Esophagus squamous epithelium (tissue), 5 donors: ENCODE results near the gene TMPRSS3. TPM values are rescaled to one million over a fixed set of nuclear protein-coding genes. Genes with fewer than 3 reads are reported as not detected.

Experiments
- DNase-seq: peaks from one replicate; lab custom pipeline; 2025; lab: John Stamatoyannopoulos, UW
- H3K27ac ChIP-seq, 4 donors: fragments of 200-600 bp; sonication (generic); one replicate each; pipeline ENCODE4 v1.5.1; 2016 to 2019; ENCODE audit warnings: mild to moderate bottlenecking in 1 of 4
- H3K27me3 ChIP-seq, 4 donors: fragments of 200-600 bp; sonication (generic); 1 replicate in 3 of 4; 2 replicates in 1 of 4; pipeline versions ENCODE4 v1.5.1 to v1.6.0; 2017 to 2021; ENCODE audit warnings: antibody characterized with exemption in 1 of 4
- H3K36me3 ChIP-seq, 3 donors: fragments of 200-600 bp; sonication (generic); one replicate each; pipeline ENCODE4 v1.5.1; 2016 to 2019
- H3K4me1 ChIP-seq, 3 donors: fragments of 200-600 bp; sonication (generic); one replicate each; pipeline ENCODE4 v1.5.1; 2017 to 2019
- H3K4me3 ChIP-seq, 4 donors: fragments of 200-600 bp; sonication (generic); 1 replicate in 3 of 4; 2 replicates in 1 of 4; pipeline ENCODE4 v1.5.1; 2016 to 2019; ENCODE audit warnings: mild to moderate bottlenecking in 2 of 4, moderate library complexity in 1 of 4
- H3K9me3 ChIP-seq, 3 donors: fragments of 200-600 bp; sonication (generic); one replicate each; pipeline ENCODE4 v1.5.1; 2016 to 2019
- POLR2A ChIP-seq, 4 donors: fragments of 450-650 bp; IDR thresholded peaks; one replicate each; pipeline ENCODE4 v1.6.1; 2017; ENCODE audit warnings: antibody characterized with exemption in 4 of 4, mild to moderate bottlenecking in 4 of 4, moderate library complexity in 3 of 4
- WGBS, 2 donors: methylation state at CpG; one replicate each; pipeline ENCODE4 v1.1.5; 2018; 5-methylcytosine and 5-hydroxymethylcytosine counted together
- intact Hi-C: fragments of 100-400 bp; cut with DNase I; formaldehyde crosslinking; loops from one replicate; pipeline ENCODE4 v1.15.0; 2022
- total RNA-seq, 4 donors: library from RNA; depleted of rRNA; stranded (reverse); fragments of >200 nt; gene quantifications; one replicate each; pipeline ENCODE4 v1.1.0, GENCODE V29; 2016
- TF ChIP-seq, protein P1 (sequence below), 6 experiments: fragments of 450-650 bp in 4 of 6; fragments of 200-600 bp in 2 of 6; sonication (generic) in 2 of 6; IDR thresholded peaks; one replicate each; pipeline ENCODE4 v1.5.1; 2016 to 2019; ENCODE audit warnings: antibody characterized with exemption in 6 of 6, mild to moderate bottlenecking in 4 of 6, moderate library complexity in 4 of 6
- donor health status: DM: yes; HTN: yes; CAD: no.

TMPRSS3 gene
- total RNA-seq, 4 donors from 2014 or later: 0.09 TPM; not detected in 3

DNA sequence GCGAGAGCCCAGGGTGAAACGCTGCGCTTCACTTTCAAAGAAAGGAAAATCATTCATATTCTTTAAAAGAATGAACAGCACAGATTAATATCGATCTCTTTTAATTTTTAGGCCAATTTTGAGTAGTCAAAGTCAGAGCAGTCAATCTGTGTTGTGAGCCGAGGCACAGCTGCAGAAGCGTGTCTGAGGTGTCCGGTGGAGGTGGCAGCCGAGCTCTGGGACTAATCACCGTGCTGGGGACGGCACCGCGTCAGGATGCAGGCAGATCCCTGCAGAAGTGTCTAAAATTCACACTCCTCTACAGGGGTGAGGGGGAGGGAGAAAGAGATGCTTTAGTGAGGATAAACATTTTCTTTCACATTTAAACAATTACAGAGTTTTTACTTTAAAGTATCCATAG is 33.7 kb downstream of the TMPRSS3 start:
- H3K27ac ChIP-seq: no peak overlapping the region
- H3K36me3 ChIP-seq: no peaks in the 10 kb centered on the region
- H3K27me3 ChIP-seq: peaks cover 0 to 61% (median 0%) of the 10 kb centered on the region in 4 donors
- no peak for TF ChIP-seq POLR2A (IDR thresholded peaks at IDR 0.05)
- TF ChIP-seq, protein P1, sequence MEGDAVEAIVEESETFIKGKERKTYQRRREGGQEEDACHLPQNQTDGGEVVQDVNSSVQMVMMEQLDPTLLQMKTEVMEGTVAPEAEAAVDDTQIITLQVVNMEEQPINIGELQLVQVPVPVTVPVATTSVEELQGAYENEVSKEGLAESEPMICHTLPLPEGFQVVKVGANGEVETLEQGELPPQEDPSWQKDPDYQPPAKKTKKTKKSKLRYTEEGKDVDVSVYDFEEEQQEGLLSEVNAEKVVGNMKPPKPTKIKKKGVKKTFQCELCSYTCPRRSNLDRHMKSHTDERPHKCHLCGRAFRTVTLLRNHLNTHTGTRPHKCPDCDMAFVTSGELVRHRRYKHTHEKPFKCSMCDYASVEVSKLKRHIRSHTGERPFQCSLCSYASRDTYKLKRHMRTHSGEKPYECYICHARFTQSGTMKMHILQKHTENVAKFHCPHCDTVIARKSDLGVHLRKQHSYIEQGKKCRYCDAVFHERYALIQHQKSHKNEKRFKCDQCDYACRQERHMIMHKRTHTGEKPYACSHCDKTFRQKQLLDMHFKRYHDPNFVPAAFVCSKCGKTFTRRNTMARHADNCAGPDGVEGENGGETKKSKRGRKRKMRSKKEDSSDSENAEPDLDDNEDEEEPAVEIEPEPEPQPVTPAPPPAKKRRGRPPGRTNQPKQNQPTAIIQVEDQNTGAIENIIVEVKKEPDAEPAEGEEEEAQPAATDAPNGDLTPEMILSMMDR (IDR thresholded peaks at IDR 0.05): no peak
- intact Hi-C loops: no loop called here
- 73 to 76% methylated on average over 11 of the region's 12 CpGs for WGBS, 2 donors
- no peak overlapping the region for H3K4me3 ChIP-seq
- H3K4me1 ChIP-seq: peaks cover 0 to 7% (median 0%) of the 10 kb centered on the region in 3 donors
- no peak for DNase-seq
- H3K9me3 ChIP-seq: peaks cover 0 to 13% (median 5%) of the 10 kb centered on the region in 3 donors

DNA sequence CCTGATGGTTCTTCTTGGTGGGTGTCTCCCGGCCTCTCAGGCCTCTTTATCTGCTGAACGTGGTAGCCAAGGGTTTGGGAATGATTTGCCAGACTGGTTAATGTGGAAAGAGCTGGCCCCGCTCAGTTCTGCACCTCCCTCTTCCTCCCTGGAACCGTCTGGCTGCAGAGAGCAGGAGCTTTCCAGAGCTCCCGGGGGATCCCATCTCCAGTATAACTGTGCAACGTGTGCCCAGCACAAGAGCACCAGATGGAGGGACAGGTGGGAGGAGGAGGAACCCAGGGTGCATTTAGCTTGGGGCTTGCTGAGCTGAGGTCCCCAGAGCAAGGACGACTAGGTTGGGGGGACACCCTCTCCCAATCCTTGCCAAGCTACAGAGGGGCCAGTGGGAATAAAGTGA is 34.6 kb downstream of the TMPRSS3 start:
- Histone ChIP-seq H3K9me3 (peaks cover 0 to 22% (median 5%) of the 10 kb centered on the region in 3 donors), H3K27me3 (peaks cover 0 to 67% (median 0%) of the 10 kb centered on the region in 4 donors), H3K4me3 (no peak overlapping the region), H3K36me3 (no peaks in the 10 kb centered on the region), H3K27ac (no peak overlapping the region), H3K4me1 (peaks cover 0 to 3% (median 0%) of the 10 kb centered on the region in 3 donors)
- DNase-seq: no peak
- 37 to 60% methylated on average over 1 to 5 of the region's 7 CpGs for WGBS, 2 donors
- intact Hi-C loops: no loop called here
- no peak for TF ChIP-seq POLR2A (IDR thresholded peaks at IDR 0.05)
- TF ChIP-seq, protein P1 (IDR thresholded peaks at IDR 0.05): no peak

DNA sequence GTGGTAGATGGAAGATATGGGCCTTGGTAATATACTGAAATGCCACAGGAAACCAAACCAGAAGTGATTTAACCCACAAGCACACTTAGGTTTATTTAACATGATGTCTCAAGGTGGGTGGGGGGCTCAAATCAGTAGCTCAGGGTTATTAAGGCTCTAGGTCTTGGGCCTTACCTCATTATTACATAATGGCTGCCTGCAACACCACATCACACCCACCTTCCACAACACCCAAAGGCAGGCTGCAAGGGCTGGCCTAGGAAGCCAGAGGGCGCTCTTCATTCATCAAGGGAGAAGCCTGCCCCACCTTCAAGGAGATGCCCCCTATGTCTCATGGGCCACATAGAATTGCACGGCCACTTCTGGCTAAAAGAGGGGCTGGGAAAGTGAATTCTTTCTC is 35.5 kb downstream of the TMPRSS3 start:
- H3K9me3 ChIP-seq: peaks cover 0 to 32% (median 9%) of the 10 kb centered on the region in 3 donors
- peaks cover 0 to 65% (median 0%) of the 10 kb centered on the region in 4 donors for H3K27me3 ChIP-seq
- DNase-seq: no peak
- no peak for TF ChIP-seq POLR2A (IDR thresholded peaks at IDR 0.05)
- TF ChIP-seq, protein P1 (IDR thresholded peaks at IDR 0.05): no peak
- no peak overlapping the region for H3K27ac ChIP-seq
- no peaks in the 10 kb centered on the region for H3K4me1 ChIP-seq
- 38% methylated on average over 1 of the region's 2 CpGs; no CpG with 5 or more reads in 1 of the 2 donors for WGBS, 2 donors
- no peak overlapping the region for H3K4me3 ChIP-seq
- H3K36me3 ChIP-seq: no peaks in the 10 kb centered on the region
- intact Hi-C loops: no loop called here

DNA sequence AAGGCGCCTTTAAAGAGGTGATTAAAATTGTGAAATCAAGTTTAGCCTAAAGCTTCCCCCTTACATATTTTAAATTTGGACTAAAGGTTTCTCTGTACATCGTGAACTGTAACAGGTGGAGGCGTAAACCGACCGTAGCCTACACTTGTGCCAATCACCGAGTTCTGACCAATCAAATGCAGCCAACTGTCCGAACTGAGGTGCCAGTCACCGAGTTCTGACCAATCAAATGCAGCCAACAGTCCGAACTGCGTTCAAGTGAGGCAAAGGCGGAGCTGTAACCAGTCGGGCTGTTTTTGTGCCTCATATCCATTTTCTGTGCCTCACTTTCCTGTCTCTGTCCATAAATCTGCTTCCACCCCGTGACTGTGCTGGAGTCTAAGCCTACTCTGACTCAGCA is 36.9 kb downstream of the TMPRSS3 start:
- intact Hi-C loops: no loop called here

DNA sequence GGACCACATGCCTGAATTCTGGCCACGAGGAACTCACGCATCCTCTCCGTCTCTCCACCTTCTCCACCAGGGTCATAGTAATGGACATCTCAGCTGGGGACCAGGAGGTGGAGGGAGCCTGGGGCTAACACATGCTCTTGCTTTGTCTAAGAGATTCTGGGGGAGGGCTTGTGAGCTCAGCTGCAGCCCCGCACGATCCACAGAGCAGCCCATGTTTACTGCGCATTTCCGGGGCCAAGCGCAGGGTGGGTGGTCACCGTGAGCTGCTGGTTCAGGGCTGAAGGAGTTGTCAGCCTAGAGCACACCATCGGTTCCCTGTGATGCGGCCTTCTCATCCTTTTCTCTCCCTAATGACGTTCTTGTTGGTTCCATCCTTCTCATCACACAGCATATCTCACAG is 37.6 kb downstream of the TMPRSS3 start:
- WGBS, 2 donors: 89% methylated on average over 9 to 12 of the region's 12 CpGs
- peaks cover 0 to 44% (median 0%) of the 10 kb centered on the region in 4 donors for H3K27me3 ChIP-seq
- no peak for DNase-seq

More for the DNA sequence above, 36.9 kb downstream of the TMPRSS3 start:
- H3K9me3 ChIP-seq: peaks cover 0 to 36% (median 13%) of the 10 kb centered on the region in 3 donors
- DNase-seq: no peak
- H3K36me3 ChIP-seq: no peaks in the 10 kb centered on the region
- no peaks in the 10 kb centered on the region for H3K4me1 ChIP-seq
- no peak for TF ChIP-seq POLR2A (IDR thresholded peaks at IDR 0.05)
- TF ChIP-seq, protein P1 (IDR thresholded peaks at IDR 0.05): no peak
- 82 to 84% methylated on average over 13 of the region's 13 CpGs for WGBS, 2 donors
- no peak overlapping the region for H3K27ac ChIP-seq
- peaks cover 0 to 51% (median 0%) of the 10 kb centered on the region in 4 donors for H3K27me3 ChIP-seq
- no peak overlapping the region for H3K4me3 ChIP-seq

More for the DNA sequence above, 37.6 kb downstream of the TMPRSS3 start:
- Histone ChIP-seq H3K4me1 (no peaks in the 10 kb centered on the region), H3K9me3 (peaks cover 0 to 36% (median 13%) of the 10 kb centered on the region in 3 donors), H3K4me3 (no peak overlapping the region), H3K36me3 (no peaks in the 10 kb centered on the region), H3K27ac (no peak overlapping the region)
- TF ChIP-seq, protein P1 (IDR thresholded peaks at IDR 0.05): no peak
- no peak for TF ChIP-seq POLR2A (IDR thresholded peaks at IDR 0.05)
- intact Hi-C loops: no loop called here
